ENCODE results near the gene CTBP2. TPM values are rescaled to one million over a fixed set of nuclear protein-coding genes. Genes with fewer than 3 reads are reported as not detected.
"Not testable (repeated sequence)": the region's sequence is repeated elsewhere in the genome, so short reads cannot be mapped to it uniquely, and the experiment has no call there.

CTBP2 gene
- total RNA-seq, 1 donor from 2014 or later: 112 TPM

GRCh38 chr10:124995605-124996004, 164.8 kb downstream of the CTBP2 start:
- no peak for DNase-seq

GRCh38 chr10:124994573-124995473, 165.5 kb downstream of the CTBP2 start:
- no peak for DNase-seq

GRCh38 chr10:124993736-124994451, 166.5 kb downstream of the CTBP2 start:
- no peak for DNase-seq

GRCh38 chr10:124993345-124993708, 167.0 kb downstream of the CTBP2 start:
- DNase-seq: no peak

- peak; percentile 76 for DNase-seq
These were observed 167.7 kb downstream of the CTBP2 start for GRCh38 chr10:124992462-124993344.

GRCh38 chr10:124991835-124992234, 168.5 kb downstream of the CTBP2 start:
- DNase-seq: no peak

- DNase-seq: no peak
These were observed 169.4 kb downstream of the CTBP2 start for GRCh38 chr10:124990671-124991625.

- no peak for DNase-seq
These were observed 170.8 kb downstream of the CTBP2 start for GRCh38 chr10:124989526-124989925.

DNA sequence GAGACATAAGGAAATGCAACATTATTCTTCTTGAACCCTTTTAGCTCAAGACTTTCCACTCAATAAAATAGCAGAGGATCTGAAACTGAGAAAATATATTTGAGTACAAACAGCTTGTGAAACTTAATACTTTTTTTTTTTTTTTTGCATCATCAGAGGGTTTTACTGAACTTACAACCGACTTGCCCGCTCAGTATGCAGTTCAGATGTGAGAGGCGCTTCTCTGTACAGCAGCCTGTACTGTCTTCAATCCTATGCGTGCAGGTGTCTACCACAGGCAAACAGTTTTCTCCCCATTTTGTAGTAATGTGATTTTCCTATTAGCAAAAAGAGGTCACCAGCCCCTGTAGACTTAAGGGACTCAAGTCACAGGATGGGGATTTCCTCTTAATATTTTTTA, 171.6 kb downstream of the CTBP2 start:
- DNase-seq: not testable (repeated sequence)

DNA sequence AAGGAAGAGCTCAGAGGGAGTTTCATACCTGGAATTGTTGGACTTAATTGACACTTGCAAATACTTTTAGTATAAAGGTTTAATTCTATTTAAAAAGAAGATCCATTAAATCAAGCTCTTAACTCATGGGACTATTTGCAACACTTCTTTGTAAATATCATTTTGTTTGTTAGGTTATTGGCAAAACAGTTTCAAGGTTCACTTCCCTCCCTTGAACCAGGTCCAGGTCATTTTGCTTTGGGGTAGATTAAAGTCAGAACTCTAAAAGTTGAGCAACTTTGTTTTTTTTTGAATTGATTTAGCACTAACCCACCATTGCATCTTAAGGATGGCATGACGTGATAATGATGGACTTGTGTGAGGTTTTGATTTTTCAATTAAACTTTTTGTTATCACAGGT, 172.6 kb downstream of the CTBP2 start:
- no peak for DNase-seq

GRCh38 chr10:124985162-124985561, 175.2 kb downstream of the CTBP2 start:
- DNase-seq: no peak

DNA sequence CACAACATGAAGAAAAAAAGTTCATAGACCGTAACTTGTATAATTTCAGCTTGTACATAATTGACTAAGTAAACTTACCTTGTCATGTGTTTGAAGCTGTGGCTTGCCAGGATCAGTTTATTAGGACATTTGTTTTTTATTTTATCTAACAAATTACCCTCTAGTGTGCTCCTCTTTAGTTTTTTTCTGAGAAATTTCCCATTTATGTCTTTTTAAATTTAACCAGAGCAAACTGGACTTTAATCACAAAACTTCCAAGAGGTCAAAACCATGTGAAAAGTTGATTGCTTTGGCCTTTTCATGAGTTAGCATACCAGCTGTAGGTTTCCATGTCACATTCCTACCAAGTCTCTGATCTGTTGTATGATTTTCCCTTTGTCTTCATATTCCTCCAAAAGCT, 176.0 kb downstream of the CTBP2 start:
- no peak for DNase-seq

- DNase-seq: peak; percentile 86
These were observed 177.0 kb downstream of the CTBP2 start for GRCh38 chr10:124983321-124983720.

DNA sequence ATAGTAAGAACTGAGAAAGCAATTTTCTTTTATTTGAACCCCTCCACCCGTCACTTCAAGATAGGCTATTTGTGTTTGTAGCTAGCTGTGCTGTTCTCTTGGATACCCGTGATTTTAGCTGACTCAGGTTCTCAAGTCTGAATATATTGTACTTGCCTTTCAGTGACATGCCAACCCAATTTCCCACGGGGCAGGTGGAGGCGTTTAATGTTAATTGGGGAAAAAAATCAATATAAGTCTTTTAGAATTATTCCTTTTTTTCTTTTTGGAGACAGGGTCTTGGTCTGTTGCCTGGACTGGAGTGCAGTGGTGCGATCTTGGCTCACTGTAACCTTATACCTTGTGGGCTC, 182.0 kb downstream of the CTBP2 start:
- no peak for DNase-seq

GRCh38 chr10:124977648-124978375, 182.6 kb downstream of the CTBP2 start:
- DNase-seq: no peak

DNA sequence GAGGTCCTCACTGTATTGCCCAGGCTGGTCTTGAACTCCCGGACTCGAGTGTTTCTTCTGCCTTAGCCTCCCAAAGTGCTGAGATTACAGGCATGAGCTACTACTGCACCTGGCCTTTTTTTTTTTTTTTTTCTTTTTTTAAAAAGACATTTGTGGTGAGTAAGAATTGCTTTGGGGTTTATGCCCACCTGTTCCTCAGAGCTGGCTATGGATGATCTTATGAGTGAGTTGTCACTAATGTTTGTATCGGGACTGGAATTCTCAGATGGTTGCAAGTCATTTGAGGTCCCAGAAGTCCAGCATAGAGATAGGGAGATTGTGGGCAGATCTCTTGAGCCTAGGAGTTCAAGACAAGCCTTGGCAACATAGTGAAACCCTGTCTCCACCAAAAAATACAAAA, 183.2 kb downstream of the CTBP2 start:
- DNase-seq: no peak

DNA sequence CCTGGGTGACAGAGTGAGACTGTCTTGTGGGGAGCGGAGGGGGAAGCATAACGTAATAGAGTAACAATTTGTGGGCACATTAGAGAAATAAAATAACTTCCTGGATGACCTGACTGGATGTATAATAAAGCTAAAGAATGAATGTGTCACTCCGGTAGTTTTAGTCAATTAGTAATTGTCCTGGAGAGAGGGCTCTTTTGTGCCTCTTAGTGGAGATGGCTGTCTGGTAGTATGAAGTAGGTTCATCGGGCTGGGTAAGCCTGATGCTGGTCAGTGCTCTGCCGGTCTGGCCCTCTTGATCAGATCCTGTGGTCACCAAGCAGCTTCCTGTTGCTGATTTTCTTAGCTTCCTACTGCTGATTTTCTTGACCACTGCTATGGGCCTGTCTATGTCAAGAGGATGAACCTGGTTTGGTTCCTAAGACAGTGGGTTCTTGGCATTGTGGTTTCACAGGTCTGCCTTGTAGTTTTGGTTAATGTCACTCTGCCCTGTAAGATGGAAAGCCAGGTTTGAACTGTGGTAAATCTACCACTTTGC, 184.3 kb downstream of the CTBP2 start:
- DNase-seq: peak; percentile 67

GRCh38 chr10:124974131-124974530, 186.2 kb downstream of the CTBP2 start:
- DNase-seq: no peak

DNA sequence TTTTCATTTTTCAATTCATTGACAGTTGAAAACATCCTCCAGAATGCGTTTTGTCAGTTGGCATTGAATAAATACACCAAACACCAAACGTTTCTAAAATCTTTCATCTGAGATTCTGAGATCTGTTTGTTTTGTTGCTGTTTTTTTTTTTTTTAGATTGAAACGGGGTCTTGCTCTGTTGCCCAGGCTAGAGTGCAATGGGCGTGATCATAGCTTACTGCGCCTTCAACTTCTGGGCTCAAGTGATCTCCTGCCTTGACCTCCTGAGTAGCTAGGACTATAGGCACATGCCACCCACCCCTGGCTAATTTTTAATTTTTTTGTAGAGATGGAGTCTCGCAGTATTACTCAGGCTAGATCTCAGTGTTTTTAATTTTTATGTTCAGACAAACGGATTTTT, 187.7 kb downstream of the CTBP2 start:
- DNase-seq: no peak

GRCh38 chr10:124971276-124971675, 189.1 kb downstream of the CTBP2 start:
- DNase-seq: no peak

DNA sequence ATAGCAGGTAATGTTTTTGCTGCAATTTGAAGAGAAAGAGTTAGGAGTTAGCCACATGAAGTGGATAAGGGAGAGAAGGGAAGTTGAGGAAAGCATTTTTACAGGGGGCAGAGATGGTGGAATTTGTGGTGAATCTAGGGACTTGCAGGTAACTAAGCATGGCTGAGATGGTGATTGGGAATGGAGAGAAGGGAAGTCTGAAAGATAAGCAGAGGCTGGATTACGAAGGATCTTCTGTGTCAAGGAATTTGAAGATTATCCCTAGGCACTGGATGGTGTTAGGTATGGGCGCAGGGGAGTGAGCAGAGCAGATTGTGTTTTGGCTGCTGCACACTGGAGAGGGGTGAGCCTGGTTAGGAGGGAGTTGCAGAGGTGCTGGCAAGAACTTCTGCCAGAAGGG, 193.1 kb downstream of the CTBP2 start:
- no peak for DNase-seq

All from dermis blood vessel endothelial cell (primary cell).